ENCODE results near the gene RAPGEFL1.
"Not testable (repeated sequence)": the region's sequence is repeated elsewhere in the genome, so short reads cannot be mapped to it uniquely, and the experiment has no call there.

RAPGEFL1 gene

DNA sequence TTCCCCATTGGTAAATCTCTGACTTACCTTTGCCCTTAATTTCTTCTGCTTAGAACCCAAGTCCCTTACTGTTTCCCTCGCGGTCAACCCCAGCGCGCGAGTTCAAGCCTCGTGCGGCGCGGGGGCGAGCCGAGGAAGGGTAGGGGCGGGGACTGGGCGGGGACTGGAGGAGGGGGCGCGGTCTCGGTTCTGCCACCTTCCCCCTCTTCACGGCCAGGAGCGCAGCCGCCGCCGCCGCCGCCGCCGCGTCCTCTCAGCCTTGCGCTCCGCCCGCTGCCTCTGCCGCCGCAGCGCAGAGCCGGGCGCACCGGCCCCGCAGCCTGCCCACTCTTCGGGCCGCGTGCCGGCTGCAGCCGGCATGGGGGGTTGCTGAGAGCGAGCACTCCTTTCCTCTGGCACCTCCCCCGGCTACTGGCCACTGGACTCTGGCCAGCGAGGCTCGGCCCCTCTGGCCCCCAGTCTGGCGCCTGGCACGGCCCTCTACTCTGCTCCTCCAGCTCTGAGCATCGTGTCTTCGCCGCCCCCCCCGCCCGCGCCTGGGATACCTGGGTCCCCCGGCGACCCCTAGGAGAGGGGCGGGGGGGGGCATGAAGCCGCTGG, at the start of gene RAPGEFL1:
Gene RAPGEFL1 (plus strand): TSS at position 196 of the 600 bp plus-strand sequence. CDS start 392 bp downstream, at position 588.
- DNase-seq = peak; percentile 92

GRCh38 chr17:40129498-40129897, 47.8 kb upstream of the RAPGEFL1 start:
- DNase-seq = no peak

DNA sequence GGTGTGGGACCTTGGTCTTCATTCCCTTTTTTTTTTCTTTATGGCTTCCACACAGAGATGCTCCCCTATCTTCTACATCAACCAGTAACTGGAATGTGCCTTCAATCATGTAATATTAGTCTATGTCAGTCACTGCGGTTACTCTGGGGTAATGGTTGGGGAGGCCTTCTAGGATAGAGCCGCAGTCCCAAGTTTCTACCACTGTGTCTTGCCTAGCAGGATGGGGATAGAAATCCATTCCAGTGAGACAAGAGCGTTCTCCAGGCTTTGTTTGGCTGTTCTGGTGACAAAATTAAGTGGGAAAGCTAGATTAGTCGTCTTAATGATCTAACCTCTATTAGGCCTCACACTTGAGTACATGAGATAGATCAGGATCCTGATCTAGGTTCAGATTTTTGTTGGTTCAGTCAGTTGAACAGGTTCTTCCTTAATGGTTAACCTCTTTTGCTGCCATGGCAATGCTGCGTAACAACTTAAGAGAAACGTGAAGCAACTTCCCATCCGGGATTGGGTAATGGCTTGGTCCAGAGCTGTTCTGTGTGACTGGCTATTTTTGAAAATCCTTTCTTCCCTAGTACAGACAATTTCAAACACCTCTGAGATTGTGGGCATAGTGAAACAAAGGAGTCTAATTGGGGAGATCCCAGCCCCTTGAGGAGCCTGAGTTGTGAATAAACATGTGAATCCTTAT, 46.8 kb upstream of the RAPGEFL1 start:
- no peak for DNase-seq

GRCh38 chr17:40134184-40134583, 43.1 kb upstream of the RAPGEFL1 start:
- DNase-seq = no peak

- no peak for DNase-seq
These were observed 41.5 kb upstream of the RAPGEFL1 start for GRCh38 chr17:40135817-40136216.

DNA sequence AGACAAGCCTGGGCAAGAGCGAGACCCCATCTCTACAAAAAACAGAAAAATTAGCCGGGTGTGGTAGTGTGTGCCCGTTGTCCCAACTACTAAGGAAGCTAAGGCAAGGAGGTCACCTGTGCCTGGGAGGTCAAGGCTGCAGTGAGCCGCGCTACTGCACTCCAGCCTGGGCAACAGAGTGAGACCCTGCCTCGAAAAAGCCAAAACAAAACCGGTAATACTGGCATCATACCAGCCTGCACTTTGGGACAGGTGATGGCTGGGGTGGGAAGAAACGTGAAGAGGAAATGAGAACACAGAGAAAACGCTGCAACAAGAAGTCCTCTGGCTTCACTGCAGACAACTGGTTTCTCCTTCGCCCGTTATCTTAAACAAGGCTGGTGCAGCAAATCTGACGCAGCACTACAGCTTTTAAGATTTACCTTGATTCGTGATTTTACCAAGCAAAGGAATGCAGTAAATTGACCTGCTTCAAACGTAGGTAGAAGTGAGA, 37.7 kb upstream of the RAPGEFL1 start:
- no peak for DNase-seq

- not testable (repeated sequence) for DNase-seq
These were observed 34.1 kb upstream of the RAPGEFL1 start for GRCh38 chr17:40143166-40143565.

DNA sequence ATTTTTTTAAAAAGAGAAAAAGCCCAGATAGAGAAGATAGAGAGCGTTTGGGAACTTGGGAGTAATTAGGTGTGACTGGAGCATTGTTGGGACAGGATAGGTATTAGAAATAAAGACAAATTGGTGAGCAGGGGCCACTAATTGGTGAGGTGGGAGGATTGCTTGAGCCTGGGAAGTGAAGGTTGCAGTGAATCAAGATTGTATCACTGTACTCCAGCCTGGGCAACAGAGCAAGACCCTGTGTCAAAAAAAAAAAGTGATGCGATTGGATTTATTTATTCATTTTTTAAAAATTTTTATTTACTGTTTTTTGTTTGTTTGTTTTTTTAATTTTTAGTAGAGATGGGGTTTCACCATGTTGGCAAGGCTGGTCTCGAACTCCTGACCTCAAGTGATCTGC, 31.8 kb upstream of the RAPGEFL1 start:
- no peak for DNase-seq

- DNase-seq = no peak
These were observed 28.7 kb upstream of the RAPGEFL1 start for GRCh38 chr17:40148527-40148926.

DNA sequence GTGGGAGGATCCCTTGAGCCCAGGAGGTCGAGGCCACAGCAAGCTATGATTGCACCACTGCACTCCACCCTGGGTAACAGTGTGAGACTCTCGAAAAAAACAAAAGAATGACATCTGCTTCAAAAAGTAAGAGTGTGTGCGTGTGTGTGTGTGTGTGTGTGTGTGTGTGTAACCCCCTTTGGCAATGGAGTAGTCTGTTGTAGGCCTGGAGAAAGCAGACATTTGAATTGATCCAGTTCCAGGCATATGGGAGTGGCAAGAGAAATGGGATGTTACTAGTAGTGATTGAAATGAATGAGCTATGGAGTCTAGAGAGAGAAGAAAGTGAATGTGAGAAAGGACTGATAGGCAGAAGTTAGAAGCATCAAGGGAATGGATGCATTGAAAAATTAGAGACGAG, 27.0 kb upstream of the RAPGEFL1 start:
- no peak for DNase-seq

- DNase-seq = no peak
These were observed 25.8 kb upstream of the RAPGEFL1 start for GRCh38 chr17:40151414-40151963.

DNA sequence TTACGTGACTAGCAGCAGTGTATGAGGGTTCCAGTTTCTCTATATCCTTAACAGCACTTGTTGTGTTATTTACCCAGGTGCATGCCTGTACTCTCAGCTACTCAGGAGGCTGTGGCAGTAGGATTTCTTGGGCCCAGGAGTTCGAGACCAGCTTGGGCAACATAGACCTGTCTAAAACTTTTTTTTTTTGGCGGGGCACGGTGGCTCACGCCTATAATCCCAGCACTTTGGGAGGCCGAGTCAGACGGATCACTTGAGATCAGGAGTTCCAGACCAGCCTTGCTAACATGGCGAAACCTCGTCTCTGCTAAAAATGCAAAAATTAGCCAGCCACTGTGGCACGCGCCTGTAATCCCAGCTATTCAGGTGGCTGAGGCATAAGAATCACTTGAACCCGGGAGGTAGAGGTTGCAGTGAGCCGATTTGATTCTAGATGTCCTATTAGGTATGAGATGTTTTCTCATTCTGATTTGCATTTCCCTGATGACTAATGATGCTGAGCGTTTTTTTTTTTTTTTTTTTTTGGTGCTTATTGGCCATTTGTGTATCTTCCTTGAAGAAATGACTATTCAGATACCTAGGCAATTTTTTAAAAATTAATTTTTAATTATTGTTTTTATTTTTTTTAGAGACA, 23.6 kb upstream of the RAPGEFL1 start:
- no peak for DNase-seq

DNA sequence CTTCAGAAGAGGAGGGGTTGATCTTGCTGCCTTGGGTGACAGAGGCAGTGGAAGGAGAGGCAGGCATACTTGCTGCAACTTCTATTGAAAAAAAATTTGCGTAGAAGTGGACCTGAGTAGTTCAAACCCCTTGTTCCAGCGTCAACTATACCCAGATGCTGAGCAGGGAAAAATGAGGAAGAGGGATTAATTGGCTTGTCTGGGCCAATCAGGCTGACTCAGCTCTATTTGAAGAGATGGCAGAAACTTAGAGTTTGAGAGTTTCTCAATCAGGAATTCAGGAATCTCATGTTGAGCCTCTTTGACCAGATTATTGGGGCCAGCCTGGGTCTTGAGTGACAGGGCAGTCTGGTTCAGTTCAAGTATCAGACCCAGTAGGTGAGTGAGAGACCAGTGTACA, 19.3 kb upstream of the RAPGEFL1 start:
- DNase-seq = no peak

- no peak for DNase-seq
These were observed 18.7 kb upstream of the RAPGEFL1 start for GRCh38 chr17:40158438-40159013.

DNA sequence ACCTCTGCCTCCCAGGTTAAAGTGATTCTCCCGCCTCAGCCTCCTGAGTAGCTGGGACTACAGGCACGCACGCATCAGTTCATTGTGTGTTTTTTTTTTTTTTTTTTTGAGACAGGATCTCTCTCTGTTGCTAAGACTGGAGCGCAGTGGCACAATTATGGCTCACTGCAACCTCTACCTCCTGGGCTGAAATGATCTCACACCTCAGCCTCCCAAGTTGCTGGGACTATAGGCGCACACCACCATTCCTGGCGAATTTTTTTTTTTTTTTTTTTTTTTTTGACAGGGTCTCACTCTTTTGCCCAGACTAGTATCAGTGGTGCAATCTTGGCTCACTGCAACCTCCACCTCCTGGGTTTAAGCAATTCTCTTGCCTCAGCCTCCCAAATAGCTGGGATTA, 17.8 kb upstream of the RAPGEFL1 start:
- no peak for DNase-seq

DNA sequence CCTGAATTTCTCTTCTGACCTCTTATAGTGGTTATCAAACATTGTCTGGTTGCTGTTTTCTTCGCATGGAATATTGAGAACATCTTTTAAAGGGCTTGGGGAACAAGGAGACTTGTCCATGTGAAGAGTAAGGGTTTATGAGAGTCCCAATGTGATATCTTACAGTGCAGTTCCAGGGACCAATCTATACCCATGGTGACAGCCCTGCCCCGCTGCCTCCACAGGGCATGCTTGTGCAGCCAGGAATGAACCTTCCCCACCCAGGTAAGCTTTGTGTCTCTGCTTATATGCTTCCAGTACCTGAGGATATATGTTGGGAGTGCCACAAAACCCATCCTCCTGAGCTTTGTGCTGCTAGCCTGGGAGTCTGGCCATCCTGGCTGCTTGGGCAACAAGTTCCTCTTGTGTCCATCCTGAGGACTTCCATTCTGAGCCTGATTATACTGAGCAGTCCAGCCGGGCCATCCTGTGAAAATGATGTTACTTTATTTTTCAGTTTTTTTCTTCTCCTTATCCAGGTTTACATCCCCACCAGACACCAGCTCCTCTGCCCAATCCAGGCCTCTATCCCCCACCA, 9.5 kb upstream of the RAPGEFL1 start:
- DNase-seq = no peak

DNA sequence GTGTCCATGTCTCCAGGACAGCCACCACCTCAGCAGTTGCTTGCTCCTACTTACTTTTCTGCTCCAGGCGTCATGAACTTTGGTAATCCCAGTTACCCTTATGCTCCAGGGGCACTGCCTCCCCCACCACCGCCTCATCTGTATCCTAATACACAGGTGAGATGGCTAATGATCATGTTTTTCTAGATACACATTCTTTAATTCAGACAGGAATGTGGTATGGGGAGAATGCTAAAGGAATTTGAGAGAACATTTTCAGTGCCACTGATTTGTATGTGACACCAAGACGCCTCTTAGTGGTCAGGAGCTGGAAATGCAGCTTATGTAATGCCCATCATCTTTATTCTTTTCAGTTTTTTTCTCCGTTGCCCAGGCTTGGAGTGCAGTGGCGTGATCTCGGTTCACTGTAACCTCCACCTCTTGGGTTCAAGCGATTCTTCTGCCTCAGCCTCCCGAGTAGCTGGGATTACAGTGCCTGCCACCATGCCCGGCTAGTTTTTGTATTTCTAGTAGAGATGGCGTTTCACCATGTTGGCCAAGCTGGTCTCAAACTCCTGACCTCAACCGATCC, 8.9 kb upstream of the RAPGEFL1 start:
- peak; percentile 68 for DNase-seq

GRCh38 chr17:40170325-40170724, 6.9 kb upstream of the RAPGEFL1 start:
- DNase-seq = no peak

DNA sequence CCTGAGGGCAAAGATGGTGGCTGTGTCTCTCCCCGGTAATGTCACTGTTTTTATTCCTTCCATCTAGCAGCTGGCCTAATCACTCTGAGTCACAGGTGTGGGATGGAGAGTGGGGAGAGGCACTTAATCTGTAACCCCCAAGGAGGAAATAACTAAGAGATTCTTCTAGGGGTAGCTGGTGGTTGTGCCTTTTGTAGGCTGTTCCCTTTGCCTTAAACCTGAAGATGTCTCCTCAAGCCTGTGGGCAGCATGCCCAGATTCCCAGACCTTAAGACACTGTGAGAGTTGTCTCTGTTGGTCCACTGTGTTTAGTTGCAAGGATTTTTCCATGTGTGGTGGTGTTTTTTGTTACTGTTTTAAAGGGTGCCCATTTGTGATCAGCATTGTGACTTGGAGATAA, 5.5 kb upstream of the RAPGEFL1 start:
- DNase-seq = no peak

- DNase-seq = no peak
These were observed 4.0 kb upstream of the RAPGEFL1 start for GRCh38 chr17:40173091-40173777.

DNA sequence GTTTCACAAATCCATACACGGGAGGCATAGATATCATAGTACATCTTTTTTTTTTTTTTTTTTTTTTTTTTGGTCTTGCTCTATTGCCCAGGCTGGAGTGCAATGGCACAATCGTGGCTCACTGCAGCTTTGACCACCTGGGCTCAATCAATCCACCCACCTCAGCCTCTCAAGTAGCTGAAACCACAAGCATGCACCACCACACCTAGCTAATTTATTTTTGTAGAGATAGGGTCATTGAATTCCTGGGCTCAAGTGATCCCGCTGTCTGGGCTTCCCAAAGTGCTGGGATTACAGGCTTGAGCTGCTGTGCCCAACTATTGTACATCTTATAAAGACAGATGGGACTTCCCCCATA, 3.5 kb upstream of the RAPGEFL1 start:
- DNase-seq = no peak

GRCh38 chr17:40174514-40174913, 2.8 kb upstream of the RAPGEFL1 start:
- DNase-seq = no peak

All from activated effector memory CD4-positive, alpha-beta T cell treated with anti-CD3 and anti-CD28 coated beads, Interleukin-2, amount 50 U/mL, for 16 hours (primary cell).